Activated effector memory CD4-positive, alpha-beta T cell treated with anti-CD3 and anti-CD28 coated beads, Interleukin-2, amount 50 U/mL, for 16 hours (primary cell): ENCODE data around the gene VWA1.
"Not testable (repeated sequence)": the region's sequence is repeated elsewhere in the genome, so short reads cannot be mapped to it uniquely, and the experiment has no call there.

ENCODE experiments used
- DNase-seq: peaks from one replicate; pipeline ENCODE4 v3.0.0-alpha.2; 2020

The VWA1 gene

DNA sequence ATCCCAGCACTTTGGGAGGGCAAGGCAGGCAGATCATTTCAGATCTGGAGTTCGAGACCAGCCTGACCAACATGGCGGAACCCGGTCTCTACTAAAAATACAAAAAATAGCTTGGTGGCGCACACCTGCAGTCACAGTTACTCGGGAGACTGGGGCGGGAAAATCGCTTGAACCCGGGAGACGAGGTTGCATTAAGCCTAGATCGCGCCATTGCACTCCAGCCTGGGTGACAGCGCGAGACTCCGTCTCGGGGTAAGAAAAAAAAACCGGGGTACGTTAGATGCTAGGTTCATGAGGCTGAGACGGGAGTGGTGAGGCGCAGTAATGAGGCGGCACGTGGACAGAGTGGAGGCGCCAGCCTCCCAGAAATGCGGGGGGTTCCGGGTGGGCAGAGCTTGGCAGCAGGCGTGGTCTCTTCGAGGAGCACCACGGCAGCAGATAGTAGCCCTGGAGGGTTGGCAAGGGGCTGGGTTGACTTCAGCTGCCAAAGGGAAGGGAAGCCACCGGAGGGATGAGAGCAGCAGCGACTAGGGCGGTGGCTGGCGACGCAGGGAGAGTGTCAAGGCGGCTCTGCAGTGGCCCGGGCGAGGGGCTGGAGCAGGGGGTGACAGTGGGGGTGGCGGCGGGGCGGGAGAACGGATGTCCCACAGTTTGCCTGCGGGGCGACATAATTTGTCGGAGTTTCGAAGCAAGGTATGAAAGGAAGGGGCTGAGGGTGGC is 29.2 kb upstream of the VWA1 start:
- DNase-seq, result no peak

DNA sequence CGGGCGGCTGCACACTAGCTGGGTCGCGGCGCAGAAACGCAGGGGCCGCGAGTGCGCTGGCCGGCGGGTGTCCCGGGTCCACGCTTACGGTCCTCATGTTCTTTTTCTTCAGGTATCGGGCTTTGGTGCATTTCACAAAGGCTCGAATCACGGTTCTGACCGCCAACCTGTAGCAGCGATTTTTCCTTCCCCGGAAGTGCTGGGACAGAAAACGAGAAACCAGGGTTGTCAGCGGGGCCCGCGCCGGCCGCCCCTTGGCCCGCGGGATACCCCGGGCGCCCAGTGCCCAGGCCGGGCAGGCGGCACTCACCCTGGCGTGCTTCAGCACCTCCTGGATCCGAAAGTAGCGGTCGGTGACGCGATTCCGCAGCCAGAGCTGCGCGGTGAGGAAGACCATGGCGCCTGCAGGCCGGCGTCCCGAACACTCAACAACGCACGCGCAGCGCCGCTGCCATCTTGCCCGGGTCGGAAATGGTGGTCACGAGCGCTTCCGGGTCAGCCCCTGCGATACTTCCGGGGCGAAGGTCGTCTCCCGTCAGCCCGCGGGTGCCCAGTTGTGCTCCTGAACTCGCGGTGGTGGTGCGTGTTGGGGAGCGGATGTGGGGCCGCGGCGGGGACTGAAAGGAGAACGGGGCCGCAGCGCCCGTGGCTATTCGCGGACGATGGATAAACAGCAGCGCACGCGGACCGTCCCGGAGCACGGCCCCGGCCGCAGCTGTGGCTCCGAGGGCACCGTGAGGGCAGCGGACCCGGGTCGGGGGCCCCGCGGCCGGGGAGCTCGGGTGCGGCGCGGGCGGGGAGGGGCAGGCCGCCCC is 28.5 kb upstream of the VWA1 start, which contains the start of gene MRPL20:
Gene MRPL20 (minus strand): TSS at position 473 of the 815 bp plus-strand sequence. CDS start 76 bp downstream, at position 397.
- peak; percentile 99 for DNase-seq

DNA sequence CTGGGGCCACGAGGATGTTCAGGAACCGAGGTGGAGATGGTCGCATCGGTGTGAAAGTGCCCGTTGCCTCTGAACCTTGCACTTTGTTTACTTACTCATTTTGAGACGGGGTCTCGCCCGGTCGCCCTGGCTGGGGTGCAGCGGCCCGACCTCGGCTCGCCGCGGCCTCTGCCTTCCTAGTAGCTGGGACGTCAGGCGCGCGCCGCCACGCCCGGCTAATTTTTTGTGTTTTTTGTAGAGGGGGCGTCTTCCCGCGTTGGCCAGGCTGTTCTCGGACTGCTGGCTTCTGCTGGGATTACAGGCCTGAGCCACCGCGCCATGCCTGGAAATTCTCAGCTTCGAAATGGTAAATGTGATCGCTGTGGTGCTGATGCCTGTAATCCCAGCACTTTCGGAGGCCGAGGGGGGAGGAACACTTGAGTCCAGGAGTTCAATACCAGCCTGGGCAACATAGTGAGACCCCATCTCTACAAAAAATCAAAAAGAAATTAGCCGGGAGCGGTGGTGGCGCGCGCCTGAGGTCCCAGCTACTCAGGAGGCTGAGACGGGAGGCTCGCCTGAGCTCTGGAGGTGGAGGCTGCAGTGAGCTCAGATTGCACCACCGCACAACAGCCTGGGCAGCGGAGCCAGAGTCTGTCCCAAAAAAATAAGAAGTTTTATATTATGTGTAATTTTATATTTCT is 27.7 kb upstream of the VWA1 start:
- no peak for DNase-seq

DNA sequence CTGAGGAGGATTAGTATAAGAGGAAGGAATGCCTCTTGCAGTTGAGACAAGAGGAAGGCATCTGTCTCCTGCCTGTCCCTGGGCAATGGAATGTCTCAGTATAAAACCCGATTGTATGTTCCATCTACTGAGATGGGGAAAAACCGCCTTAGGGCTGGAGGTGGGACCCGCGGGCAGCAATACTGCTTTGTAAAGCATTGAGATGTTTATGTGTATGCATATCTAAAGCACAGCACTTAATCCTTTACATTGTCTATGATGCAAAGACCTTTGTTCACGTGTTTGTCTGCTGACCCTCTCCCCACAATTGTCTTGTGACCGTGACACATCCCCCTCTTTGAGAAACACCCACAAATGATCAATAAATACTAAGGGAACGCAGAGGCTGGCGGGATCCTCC is 25.3 kb upstream of the VWA1 start:
- not testable (repeated sequence) for DNase-seq

DNA sequence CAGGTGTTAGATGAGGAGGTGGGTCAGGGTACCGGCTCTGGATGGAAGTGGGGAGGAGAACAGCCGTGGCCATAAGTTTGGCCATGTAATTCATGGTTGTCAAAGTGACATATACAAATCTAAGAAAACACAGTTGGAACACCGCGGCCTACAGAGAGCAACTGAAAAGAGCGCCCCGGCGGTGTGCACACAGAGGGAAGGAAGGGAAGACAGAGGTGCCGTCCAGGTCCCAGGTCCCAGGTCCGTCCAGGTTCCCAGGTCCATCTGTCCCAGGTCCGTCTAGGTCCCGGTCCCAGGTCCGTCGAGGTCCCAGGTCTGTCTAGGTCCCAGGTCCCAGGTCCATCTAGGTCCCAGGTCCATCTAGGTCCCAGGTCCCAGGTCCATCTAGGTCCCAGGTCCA is 23.9 kb upstream of the VWA1 start:
- DNase-seq, result no peak

DNA sequence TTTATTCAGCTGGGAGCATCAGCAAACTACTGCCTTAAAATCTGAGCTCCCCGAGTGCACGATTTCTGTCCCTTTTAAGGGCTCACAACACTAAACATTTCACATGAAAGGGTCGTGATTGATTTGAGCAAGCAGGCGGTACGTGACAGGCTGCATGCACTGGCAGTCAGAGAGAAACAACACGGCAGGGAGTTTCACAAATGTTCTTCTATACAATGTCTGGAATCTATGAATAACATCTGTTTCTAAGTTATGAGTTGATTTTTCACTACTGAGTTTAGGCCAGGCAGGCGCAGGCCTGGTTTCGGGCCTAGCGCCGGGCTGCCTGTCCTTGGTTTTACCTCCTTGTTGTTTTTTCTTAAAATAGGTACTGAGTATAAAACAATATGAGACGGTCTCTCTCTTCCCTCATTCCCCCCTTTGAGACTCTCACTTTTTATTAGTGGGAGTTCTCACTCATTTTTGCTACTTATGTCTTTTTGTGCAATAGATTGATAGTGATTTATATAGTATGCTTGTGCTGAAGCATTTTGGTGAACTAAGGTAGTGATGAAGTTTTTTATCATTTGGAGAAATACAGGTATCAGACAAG is 23.1 kb upstream of the VWA1 start:
- not testable (repeated sequence) for DNase-seq

DNA sequence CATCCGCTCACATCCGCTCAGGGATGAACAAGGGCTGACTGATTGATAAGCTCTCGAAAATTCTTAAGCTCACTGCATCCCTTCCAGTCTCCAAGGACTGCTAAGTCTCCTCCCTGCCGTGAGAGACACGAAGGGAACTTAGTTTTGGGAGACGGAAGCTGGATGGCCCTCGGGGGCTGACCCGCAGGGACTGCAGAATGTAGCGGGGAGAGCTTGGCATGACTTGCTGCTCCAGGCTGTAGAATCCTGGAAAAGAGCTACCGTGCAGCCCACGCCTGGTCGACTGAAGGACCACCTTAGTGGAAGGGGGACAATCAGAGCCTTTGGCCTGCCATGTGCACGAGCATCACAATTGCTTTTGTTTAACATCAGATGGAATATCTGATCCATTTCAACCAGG is 19.7 kb upstream of the VWA1 start:
- no peak for DNase-seq

DNA sequence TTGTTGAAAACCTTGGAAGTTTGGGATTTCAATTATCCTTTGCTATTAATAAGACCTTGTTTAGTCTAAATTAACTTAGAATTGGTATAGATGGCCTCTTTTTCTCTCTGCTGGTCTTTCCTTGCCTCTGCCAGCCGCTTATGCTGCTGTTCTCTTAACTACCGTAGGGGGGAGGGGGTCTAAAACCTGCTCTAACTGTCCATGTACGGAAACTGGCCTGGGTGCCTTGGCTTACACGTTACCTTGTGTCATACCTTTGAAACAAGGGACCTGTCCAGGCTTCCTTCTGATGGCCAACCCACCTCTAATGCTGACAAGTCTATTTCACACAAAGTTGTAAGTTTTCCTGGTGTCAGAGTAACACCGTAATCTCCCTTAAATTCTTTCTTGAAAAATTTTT is 18.1 kb upstream of the VWA1 start:
- DNase-seq, result not testable (repeated sequence)

DNA sequence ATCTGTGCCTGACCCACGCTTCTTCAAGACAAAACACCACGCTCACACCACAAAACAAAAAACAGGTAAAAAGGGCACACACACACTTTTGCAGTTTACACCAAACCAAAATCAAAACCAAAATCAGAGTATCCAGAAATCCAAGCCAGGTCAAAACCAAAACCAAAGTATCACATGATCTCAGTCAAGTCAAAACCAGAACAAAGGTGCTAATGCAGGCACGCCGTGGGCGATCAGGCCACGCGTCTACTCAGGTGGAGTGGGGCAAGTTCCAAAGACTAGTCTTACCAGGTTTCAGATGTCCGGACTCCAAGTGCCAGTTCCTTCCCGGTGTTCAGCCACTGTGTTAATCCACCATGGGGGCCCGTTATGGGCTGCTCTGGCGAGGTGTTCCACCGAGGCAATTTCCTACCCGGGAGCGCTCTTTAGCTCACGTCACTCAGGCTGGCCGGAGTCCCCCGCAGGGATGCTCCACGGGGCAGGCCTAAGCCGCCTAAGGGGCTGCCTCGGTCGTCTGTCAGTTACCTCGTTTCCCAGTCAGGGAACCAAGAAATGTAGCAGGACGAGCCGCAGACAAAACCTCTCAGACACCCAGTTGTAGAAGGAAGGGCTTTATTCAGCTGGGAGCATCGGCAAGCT is 17.5 kb upstream of the VWA1 start:
- not testable (repeated sequence) for DNase-seq

DNA sequence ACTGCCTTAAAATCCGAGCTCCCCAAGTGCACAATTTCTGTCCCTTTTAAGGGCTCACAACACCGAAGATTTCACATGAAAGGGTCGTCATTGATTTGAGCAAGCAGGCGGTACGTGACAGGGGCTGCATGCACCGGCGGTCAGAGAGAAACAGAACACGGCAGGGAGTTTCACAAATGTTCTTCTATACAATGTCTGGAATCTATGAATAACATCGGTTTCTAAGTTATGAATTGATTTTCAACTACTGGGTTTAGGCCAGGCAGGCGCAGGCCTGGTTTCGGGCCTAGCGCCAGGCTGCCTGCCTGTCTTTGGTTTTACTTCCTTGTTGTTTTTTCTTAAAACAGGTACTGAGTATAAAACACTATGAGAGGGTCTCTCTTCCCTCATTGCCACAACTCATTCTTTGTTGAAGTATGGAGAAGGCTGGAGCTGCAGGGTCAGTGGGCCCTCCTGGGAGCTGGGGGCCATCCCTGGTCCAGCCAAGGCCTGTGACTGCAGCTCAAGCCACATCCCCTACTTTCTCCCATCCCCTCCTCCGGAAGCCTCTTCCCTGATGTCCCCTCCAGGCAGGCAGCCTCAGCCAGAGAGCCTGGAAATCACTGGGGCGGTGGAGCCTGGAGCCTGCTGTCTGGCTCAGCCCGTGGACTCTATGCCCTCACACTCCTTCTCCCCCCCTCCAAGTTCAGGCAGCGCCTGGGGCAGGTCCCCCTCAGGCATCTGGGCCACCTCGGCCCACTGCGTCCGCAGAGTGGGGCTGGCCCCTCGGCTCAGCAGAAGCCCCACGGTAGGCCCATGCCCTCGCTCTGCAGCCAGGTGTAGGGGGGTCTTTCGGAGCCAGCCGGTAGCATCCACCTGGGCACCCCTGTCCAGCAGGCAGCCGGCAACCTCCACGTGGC is 16.8 kb upstream of the VWA1 start:
- no peak for DNase-seq

DNA sequence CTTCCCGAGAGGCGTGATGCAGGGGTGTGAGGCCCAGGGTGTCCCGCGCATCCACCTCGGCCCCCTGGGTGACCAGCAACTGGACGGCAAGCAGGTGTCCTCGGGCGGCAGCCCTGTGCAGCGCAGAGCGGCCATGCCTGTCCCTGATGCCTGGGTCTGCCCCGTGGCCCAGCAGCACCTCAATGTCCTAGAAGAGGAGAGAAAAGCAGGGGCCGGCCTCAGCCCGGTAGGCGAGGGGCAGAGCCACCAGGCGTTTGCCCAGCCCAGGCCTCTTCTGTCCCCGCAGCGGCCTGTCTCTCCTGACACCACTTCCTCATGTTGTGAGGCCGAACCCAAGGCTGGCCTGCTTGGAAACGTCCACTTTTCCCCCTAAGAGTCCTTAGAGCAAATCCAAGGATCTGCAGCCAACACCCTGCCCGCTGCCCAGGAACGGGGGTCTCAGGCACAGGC is 16.1 kb upstream of the VWA1 start:
- no peak for DNase-seq

DNA sequence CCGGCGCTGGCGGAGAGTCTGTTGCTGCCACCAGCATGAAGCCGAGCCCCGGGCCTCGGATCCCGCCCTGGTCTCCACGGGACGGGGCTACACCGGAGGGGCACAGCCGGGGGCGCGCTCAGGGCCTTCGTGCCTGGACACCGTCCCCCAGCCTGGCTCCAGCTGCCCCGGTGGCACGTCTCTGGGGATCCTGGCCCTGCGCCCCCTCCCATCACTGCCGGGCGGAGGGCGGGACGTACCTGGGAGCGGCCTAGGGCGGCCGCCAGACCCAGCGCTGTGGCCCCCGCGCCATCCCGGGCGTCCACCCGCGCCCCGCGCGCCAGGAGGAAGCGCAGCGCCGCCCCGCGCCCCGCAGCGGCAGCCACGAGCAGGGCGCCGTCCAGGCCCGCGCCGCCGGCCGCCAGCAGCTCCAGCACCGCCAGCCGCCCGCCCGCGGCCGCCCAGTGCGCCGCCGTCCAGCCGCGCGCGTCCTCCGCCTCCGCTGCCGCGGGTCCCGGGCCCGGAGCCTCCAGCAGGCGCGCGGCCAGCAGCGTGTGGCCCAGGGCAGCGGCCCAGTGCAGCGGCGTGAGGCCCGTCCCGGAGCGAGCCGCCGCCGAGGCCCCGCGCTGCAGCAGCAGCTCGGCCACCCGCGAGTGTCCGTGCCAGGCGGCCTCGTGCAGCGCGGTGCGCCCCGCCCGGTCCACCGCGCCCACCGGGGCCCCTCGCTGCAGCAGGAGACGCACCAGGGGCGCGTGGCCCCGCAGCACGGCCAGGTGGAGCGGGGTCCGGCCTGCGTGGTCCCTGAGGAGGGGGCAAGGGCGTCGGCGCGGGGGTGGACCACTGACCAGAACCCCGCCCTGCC is 15.5 kb upstream of the VWA1 start:
- no peak for DNase-seq

DNA sequence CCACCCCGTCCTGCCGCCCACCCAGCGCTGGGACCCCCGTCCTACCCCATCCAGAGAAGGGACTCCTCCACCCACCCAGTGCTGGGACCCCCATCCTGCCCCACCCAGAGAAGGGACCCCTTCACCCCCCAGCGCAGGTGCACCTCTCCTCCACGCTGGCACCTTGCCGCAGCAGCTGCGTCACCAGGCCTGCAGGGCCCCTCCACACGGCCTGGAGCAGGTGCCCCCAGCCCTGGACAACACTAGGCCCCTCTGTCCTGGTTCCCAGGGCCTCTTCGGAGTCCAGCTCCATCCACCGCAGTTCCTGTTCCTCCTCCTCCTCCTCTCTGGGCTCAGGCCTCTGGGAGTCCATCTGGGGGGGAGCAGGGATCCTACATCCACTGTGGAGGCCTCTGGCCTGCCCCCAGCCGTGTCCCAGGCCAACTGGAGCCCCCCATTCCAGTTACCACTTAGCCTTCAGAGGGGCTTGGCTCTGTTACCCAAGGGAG is 14.8 kb upstream of the VWA1 start:
- DNase-seq, result no peak

DNA sequence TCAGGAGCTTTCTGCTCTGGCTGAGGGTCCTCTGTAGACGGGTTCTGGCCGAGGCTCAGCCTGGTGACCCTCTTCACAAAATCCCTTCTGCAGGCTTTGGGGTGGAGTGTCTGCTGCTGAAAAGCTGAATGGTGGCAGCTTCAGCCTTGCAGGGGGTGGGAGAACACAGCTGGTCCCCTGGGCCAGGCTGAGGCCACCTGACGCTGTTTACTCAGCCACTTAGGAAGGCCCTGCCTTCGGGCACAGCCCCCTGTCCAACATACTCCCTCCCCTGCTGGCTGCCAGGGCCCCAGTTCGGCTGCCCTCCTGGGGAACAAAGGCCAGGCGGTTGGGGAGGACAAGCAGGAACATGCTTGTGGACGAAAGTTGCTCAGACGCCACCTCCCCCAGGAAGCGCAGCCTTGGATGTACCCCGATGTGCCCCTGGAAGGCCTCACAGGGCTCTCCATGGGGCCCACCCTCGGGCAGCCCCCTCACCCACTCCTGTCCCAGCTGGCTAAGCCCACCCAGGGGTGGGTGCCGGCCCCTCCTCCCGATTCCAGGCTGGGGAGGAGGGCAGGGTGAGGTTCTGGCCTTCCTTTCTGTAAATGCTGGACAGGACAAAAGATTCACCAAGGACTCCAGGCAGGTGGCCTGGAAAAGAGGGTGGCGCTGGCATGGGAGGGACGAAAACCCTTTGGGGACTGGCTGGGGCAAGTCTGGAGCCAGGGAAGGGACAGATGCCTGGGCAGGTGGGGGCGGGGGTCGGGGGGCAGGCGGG is 14.2 kb upstream of the VWA1 start, which contains the start of gene ANKRD65:
Gene ANKRD65 (minus strand): TSS at position 130 of the 760 bp plus-strand sequence. CDS start 271 bp downstream, outside the sequence.
- no peak for DNase-seq

DNA sequence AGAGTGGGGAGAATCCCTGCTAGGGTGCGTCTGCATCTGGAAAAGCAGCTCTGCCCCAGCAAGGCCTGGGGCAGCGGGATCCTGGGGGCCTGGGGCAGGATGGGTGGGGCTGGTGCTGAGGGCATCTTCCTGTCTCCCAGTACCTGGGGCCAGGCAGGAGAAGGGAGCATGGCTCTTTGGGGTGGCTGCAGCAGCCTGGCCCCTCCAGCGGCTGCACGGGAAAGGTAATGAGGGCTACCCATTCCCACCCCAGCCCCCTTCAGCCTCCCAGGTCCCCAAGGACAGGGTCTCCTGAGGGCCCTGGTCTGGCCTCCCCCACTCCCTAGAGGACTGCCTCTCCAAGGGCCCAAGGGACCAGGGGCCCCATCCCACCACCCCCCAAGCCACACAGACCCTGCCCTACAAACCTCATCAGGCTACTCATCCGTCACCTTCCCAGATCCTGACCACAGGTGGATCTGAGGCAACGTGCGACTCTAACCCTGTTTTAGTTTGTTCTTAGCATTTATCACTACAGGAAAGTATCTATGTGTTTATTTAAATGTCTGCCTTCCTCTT is 13.5 kb upstream of the VWA1 start:
- no peak for DNase-seq

DNA sequence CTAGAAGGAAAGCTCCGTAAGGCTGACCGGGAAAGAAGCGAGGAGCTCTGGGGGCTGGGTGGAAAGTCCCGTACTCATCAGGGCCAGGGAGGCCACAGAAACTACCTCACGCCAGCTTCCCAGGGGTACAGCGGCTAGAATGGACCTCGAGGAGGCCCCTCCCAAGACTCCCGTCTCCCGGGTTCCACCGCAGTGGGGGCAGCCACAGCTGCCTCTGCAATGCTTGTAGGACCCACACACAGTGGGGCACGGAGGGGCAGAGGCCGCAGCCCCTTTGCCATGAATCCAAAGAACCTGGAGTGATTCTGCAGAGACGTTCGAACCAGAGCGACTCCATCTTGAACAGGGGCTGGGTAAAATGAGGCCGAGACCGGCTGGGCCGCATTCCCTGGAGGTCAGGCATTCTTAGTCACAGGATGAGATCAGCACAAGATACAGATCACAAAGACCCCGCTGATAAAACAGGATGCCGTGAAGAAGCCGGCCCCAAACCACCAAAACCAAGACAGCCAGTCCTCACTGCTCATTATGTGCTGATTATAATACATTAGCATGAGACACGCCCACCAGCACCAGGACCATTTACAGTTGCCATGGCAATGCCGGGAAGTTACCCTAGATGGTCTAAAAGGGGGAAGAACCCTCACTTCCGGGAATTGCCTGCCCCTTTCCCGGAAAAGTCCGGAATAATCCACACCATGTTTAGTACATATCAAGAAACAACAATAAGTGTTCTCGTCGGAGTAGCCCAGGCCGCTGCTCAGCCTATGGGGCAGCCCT is 12.8 kb upstream of the VWA1 start:
- no peak for DNase-seq

DNA sequence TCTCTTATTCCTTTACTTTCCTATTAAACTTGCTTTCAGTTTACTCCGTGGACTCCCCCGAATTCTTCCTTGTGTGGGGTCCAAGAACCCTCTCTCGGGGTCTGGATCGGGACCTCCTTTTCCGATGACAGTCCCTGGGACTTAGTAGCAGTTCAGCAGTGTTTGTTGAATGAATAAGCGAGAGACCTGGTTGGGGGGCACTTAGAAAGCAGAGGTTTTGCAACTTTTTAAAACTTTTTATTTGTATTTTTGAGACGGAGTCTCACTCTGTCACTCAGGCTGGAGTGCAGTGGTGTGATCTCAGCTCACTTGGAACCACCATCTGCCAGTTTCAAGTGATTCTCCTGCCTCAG is 12.3 kb upstream of the VWA1 start:
- DNase-seq, result no peak

DNA sequence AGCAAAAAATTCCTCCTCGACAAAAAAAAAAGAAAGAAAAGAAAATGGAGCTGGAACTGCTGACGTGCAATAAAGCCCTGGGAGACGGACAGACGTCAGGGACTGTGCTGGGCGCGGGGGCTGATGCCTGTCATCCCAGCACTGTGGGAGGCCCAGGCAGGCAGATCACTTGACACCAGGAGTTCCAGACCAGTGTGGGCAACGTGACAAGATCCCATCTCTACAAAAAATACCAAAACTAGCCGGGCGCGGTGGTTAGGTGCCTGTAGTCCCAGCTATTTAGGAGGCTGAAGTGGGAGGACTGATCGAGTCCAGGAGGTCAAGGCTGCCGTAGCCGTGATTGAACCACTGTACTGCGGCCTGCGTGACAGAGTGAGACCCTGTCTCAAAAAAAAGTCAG is 10.8 kb upstream of the VWA1 start:
- no peak for DNase-seq

DNA sequence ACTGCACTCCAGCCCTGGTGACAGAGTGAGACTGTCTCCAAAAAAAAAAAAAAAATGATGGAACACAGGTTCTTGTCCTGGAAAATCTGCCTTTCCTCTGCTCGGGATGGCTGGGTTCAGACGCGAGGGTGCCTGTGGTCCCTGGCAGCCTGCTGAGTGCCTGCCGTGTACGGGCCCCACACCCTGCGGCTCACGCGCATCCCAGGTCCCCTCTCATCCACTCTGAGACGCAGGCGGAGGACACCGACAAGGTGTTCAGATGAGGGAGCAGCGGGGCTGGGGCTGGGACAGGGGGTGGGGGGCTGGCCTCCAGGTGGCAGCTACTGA is 10.1 kb upstream of the VWA1 start:
- no peak for DNase-seq
